OCI-LY7 (cell line): ENCODE measurements around the gene FBLN5.

Source experiments
- EZH2phosphoT487 ChIP-seq: fragments of 200-600 bp; sonication (generic); IDR thresholded peaks from 2 replicates; pipeline ENCODE4 v1.6.1; 2018; ENCODE audit warnings: low read depth, borderline replicate concordance, mild to moderate bottlenecking, mixed run types, antibody characterized with exemption, low read length, moderate library complexity, mixed read lengths
- TF ChIP-seq, protein P1 (sequence below): fragments of 200-600 bp; sonication (generic); conservative IDR thresholded peaks from 2 replicates; pipeline ENCODE4 v1.5.1; 2014; ENCODE audit warnings: mild to moderate bottlenecking, antibody characterized with exemption, low read length, moderate library complexity, mixed read lengths

- TF ChIP-seq, protein P1, sequence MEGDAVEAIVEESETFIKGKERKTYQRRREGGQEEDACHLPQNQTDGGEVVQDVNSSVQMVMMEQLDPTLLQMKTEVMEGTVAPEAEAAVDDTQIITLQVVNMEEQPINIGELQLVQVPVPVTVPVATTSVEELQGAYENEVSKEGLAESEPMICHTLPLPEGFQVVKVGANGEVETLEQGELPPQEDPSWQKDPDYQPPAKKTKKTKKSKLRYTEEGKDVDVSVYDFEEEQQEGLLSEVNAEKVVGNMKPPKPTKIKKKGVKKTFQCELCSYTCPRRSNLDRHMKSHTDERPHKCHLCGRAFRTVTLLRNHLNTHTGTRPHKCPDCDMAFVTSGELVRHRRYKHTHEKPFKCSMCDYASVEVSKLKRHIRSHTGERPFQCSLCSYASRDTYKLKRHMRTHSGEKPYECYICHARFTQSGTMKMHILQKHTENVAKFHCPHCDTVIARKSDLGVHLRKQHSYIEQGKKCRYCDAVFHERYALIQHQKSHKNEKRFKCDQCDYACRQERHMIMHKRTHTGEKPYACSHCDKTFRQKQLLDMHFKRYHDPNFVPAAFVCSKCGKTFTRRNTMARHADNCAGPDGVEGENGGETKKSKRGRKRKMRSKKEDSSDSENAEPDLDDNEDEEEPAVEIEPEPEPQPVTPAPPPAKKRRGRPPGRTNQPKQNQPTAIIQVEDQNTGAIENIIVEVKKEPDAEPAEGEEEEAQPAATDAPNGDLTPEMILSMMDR = no peak
- TF ChIP-seq EZH2phosphoT487 = no peak
Measured at GRCh38 chr14:91839749-91840148, 107.7 kb downstream of the FBLN5 start.
